SK-N-MC (cell line): Measurements from ENCODE around the gene WDFY3.

Experiments used
- EZH2 ChIP-seq: fragments of 200-600 bp; sonication (generic); IDR thresholded peaks from one replicate; pipeline ENCODE4 v1.6.1; 2017; ENCODE audit warnings: antibody characterized with exemption
- POLR2AphosphoS5 ChIP-seq: IDR thresholded peaks from 2 replicates; pipeline ENCODE4 v1.6.1; 2012; ENCODE audit warnings: mild to moderate bottlenecking, low read depth, low read length, borderline replicate concordance

DNA sequence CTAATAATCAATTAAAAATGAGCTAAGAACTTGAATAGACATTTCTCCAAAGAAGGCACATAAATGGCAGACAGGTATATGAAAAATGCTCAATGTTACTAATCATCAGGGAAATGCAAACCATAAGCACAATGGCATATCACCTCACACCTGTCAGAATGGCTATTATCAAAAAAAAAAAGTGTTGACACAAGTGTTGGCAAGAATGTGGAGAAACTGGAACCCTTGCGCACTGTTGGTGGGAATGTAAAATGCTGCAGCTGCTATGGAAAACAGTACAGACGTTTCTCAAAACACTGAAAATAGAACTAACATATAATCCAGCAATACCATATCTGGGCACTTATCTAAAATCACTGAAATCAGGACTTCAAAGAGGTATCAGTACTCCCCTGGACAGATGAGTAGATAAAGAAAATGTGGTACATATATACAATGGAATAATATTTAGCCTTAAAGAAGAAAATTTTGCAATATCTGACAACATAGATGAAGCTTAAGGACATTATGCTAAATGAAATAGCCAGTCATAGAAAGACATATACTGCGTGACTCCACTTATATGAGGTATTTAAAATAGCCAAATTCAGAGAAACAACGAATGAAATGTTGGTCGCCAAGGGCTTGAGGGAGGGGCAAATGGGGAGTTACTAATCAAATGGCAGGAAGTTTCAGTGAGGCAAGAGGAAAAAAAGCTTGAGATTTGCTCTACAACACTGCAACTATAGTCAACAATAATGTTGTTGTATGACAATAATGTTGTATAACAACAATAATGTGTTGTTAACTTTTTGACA lies 175.5 kb downstream of the WDFY3 start:
- TF ChIP-seq EZH2 (no peak), POLR2AphosphoS5 (no peak)
